Coronary artery (tissue), 2 donors: ENCODE results near the gene NPTXR.

Experiments
- DNase-seq: peaks from one replicate; pipeline ENCODE4 v3.0.0-alpha.2; 2017; ENCODE audit warnings: low spot score
- H3K27ac ChIP-seq, 2 donors: fragments of 200-600 bp; sonication (generic); one replicate each; pipeline ENCODE4 v1.5.1; 2016 to 2019
- H3K4me3 ChIP-seq: fragments of 200-600 bp; sonication (generic); 2 replicates; pipeline ENCODE4 v1.5.1; 2016; ENCODE audit warnings: mild to moderate bottlenecking, moderate library complexity
- CTCF ChIP-seq: fragments of 200-600 bp; sonication (generic); IDR thresholded peaks from one replicate; pipeline ENCODE4 v1.5.1; 2019; ENCODE audit warnings: antibody characterized with exemption

NPTXR gene

GRCh38 chr22:38843201-38843656 lies 599 bp downstream of the NPTXR start:
- Histone ChIP-seq H3K4me3 (peak overlapping the region; percentile 89), H3K27ac (peak overlapping the region; percentile 72 to 96)
- TF ChIP-seq CTCF = no peak
- DNase-seq = no peak

- DNase-seq = no peak
- no peak for TF ChIP-seq CTCF
- H3K27ac ChIP-seq = peak overlapping the region; percentile 72 to 96
- peak overlapping the region; percentile 89 for H3K4me3 ChIP-seq
Observed at GRCh38 chr22:38842512-38843200, 1.2 kb downstream of the NPTXR start.

- H3K27ac ChIP-seq = no peak overlapping the region
- no peak for TF ChIP-seq CTCF
- DNase-seq = no peak
- no peak overlapping the region for H3K4me3 ChIP-seq
Observed at GRCh38 chr22:38841635-38842034, 2.2 kb downstream of the NPTXR start.

GRCh38 chr22:38841211-38841610 lies 2.6 kb downstream of the NPTXR start:
- no peak overlapping the region for H3K27ac ChIP-seq
- no peak overlapping the region for H3K4me3 ChIP-seq
- no peak for DNase-seq
- TF ChIP-seq CTCF = no peak

GRCh38 chr22:38840129-38840528 lies 3.7 kb downstream of the NPTXR start:
- DNase-seq = no peak
- no peak for TF ChIP-seq CTCF
- Histone ChIP-seq H3K4me3 (no peak overlapping the region), H3K27ac (no peak overlapping the region)

- Histone ChIP-seq H3K4me3 (no peak overlapping the region), H3K27ac (no peak overlapping the region)
- no peak for DNase-seq
- no peak for TF ChIP-seq CTCF
Observed at GRCh38 chr22:38839686-38840085, 4.1 kb downstream of the NPTXR start.

GRCh38 chr22:38837414-38837928 lies 6.4 kb downstream of the NPTXR start:
- DNase-seq = no peak
- H3K27ac ChIP-seq = no peak overlapping the region
- no peak overlapping the region for H3K4me3 ChIP-seq
- no peak for TF ChIP-seq CTCF
